C4-2B (cell line): Measurements from ENCODE around the gene SZT2.

Experiments used
- ZFX ChIP-seq: fragments of 450-650 bp; IDR thresholded peaks from 2 replicates; pipeline ENCODE4 v1.6.1; 2017
- TF ChIP-seq, protein P1 (sequence below): fragments of 450-650 bp; conservative IDR thresholded peaks from 2 replicates; pipeline ENCODE4 v1.5.1; 2017; ENCODE audit warnings: mild to moderate bottlenecking

DNA sequence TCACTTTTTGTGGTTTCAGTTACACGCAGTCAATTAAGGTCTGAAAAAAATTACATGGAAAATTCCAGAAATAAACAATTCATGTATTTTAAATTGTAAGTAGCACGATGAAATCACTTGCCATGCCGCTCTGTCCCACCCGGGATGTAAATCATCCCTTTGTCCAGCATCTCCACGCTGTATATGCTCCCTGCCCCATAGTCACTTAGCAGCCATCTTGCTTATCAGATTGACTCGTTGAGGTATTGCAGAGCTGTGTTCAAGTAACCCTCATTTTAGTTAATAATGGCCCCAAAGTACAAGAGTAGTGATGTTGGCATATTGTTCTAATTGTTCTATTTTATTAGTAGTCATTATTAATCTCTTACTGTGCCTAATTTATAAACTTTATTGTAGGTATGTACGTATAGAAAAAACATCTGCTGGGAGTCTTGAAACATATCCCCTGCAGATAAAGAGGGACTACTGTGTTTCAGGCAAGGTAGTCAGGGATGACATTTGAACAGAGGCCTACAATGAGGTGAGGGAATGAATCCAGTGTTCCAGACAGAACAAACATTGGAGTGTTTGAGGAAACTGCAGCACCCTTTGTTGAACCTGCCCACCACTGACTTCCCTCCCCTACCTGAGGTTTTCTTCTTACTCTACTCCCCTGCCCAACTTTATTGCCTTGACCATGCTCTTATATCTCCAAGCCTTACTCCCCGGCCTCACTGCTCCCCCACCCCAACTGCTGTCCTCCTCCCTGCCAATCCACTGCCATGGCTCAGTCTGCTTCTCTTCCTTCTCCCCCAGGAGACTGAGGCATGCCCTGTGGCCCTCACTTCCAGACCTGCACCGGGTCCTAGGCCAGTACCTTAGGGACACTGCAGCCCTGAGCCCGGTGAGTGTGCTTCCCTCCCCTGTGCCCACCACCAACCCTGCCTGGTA, 38.0 kb upstream of the SZT2 start:
- TF ChIP-seq, protein P1, sequence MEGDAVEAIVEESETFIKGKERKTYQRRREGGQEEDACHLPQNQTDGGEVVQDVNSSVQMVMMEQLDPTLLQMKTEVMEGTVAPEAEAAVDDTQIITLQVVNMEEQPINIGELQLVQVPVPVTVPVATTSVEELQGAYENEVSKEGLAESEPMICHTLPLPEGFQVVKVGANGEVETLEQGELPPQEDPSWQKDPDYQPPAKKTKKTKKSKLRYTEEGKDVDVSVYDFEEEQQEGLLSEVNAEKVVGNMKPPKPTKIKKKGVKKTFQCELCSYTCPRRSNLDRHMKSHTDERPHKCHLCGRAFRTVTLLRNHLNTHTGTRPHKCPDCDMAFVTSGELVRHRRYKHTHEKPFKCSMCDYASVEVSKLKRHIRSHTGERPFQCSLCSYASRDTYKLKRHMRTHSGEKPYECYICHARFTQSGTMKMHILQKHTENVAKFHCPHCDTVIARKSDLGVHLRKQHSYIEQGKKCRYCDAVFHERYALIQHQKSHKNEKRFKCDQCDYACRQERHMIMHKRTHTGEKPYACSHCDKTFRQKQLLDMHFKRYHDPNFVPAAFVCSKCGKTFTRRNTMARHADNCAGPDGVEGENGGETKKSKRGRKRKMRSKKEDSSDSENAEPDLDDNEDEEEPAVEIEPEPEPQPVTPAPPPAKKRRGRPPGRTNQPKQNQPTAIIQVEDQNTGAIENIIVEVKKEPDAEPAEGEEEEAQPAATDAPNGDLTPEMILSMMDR, result no peak
- no peak for TF ChIP-seq ZFX
